Esophagus muscularis mucosa (tissue), 4 donors: ENCODE results near the gene ZNF747. TPM values are rescaled to one million over a fixed set of nuclear protein-coding genes. Genes with fewer than 3 reads are reported as not detected.

ENCODE experiments used
- DNase-seq: peaks from one replicate; pipeline ENCODE4 v3.0.0-alpha.2; 2017; ENCODE audit errors: extremely low spot score
- H3K27ac ChIP-seq, 4 donors: fragments of 200-600 bp; sonication (generic); replicated peaks in 1 of 4; 1 replicate in 3 of 4; 2 replicates in 1 of 4; pipeline ENCODE4 v1.5.1; 2016 to 2019; ENCODE audit warnings: mild to moderate bottlenecking in 1 of 4
- H3K27me3 ChIP-seq, 4 donors: fragments of 200-600 bp; sonication (generic); one replicate each; pipeline versions ENCODE4 v1.5.1 to v1.6.0; 2016 to 2019
- H3K36me3 ChIP-seq, 4 donors: fragments of 200-600 bp; sonication (generic); one replicate each; pipeline ENCODE4 v1.5.1; 2016 to 2019
- H3K4me1 ChIP-seq, 4 donors: fragments of 200-600 bp; sonication (generic); one replicate each; pipeline ENCODE4 v1.5.1; 2016 to 2019
- H3K4me3 ChIP-seq, 4 donors: fragments of 200-600 bp; sonication (generic); 1 replicate in 2 of 4; 2 replicates in 2 of 4; pipeline ENCODE4 v1.5.1; 2016 to 2019; ENCODE audit warnings: mild to moderate bottlenecking in 4 of 4, moderate library complexity in 1 of 4
- H3K9me3 ChIP-seq, 4 donors: fragments of 200-600 bp; sonication (generic); 1 replicate in 3 of 4; 2 replicates in 1 of 4; pipeline ENCODE4 v1.5.1; 2016 to 2019
- CTCF ChIP-seq, 3 experiments: fragments of 200-600 bp in 2 of 3; fragments of 450-650 bp in 1 of 3; sonication (generic) in 2 of 3; IDR thresholded peaks; one replicate each; pipeline ENCODE4 v1.5.1; 2017 to 2019; ENCODE audit warnings: antibody characterized with exemption in 3 of 3, mild to moderate bottlenecking in 2 of 3, moderate library complexity in 1 of 3
- EP300 ChIP-seq: sonication (generic); formaldehyde crosslinking; IDR thresholded peaks from one replicate; pipeline ENCODE4 v1.6.1; 2017; ENCODE audit warnings: antibody characterized with exemption
- POLR2A ChIP-seq: fragments of 450-650 bp; IDR thresholded peaks from one replicate; pipeline ENCODE4 v1.6.1; 2017; ENCODE audit warnings: antibody characterized with exemption, moderate library complexity, mild to moderate bottlenecking, low read depth
- POLR2AphosphoS5 ChIP-seq, 2 donors: sonication (generic); formaldehyde crosslinking; IDR thresholded peaks; one replicate each; pipeline ENCODE4 v1.6.1; 2017; ENCODE audit warnings: antibody characterized with exemption in 2 of 2
- WGBS: methylation state at CpG from one replicate; pipeline ENCODE4 v1.1.5; 2018; 5-methylcytosine and 5-hydroxymethylcytosine counted together
- intact Hi-C: fragments of 100-400 bp; cut with DNase I; formaldehyde crosslinking; loops from one replicate; pipeline ENCODE4 v1.15.1; 2023
- total RNA-seq, 4 donors: library from RNA; depleted of rRNA; stranded (reverse); fragments of >200 nt; gene quantifications; one replicate each; pipeline versions ENCODE4 v1.1.0 to v1.2.1, GENCODE V29; 2016

Gene ZNF747
- total RNA-seq, 4 donors from 2014 or later = 15.2 to 29.6 (median 22.3) TPM

DNA sequence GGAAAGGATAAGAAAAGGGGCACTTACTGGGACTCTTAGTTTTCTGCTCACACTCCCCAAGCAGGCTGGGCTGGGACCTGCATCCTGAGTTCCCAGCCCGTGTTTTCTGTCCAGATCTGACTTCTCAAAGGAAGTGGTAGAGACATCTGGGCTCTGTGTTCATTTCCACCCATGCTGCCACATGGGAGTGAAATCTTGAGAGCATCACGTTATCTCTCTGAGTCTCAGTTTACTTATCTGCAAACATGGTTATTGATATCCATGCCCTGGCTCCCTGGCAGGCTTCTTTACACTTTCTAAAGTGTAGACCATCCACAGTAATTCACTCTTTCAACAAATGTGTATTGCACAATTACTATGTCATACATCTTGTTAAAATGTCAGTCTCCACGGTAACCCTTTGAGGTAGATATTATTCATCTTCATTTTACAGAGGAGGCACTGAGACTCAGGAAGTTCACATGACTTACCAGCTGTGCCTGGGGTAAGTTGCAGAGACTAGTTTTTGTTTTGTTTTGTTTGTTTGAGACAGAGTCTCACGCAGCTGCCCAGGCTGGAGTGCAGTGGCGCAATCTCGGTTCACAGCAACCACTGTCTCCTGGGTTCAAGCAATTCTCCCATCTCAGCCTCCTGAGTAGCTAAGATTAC lies 33.5 kb upstream of the ZNF747 start:
- DNase-seq = no peak
- Histone ChIP-seq H3K4me1 (peaks cover 22 to 27% (median 24%) of the 10 kb centered on the region in 4 donors), H3K9me3 (no peaks in the 10 kb centered on the region), H3K36me3 (peaks cover 0 to 10% (median 3%) of the 10 kb centered on the region in 4 donors), H3K4me3 (no peak overlapping the region), H3K27me3 (no peaks in the 10 kb centered on the region), H3K27ac (peak overlapping the region in 2 of 4 donors; percentile 13 to 22)
- 50% methylated on average over 6 of the region's 6 CpGs for WGBS
- TF ChIP-seq CTCF (IDR thresholded peaks at IDR 0.05) = no peak
- no peak for TF ChIP-seq POLR2A
- TF ChIP-seq POLR2AphosphoS5 (IDR thresholded peaks at IDR 0.05) = no peak
- TF ChIP-seq EP300 = no peak
- intact Hi-C loops = no loop called here

GRCh38 chr16:30567160-30567990 lies 32.7 kb upstream of the ZNF747 start:
- peaks cover 0 to 10% (median 3%) of the 10 kb centered on the region in 4 donors for H3K36me3 ChIP-seq
- H3K27me3 ChIP-seq = no peaks in the 10 kb centered on the region
- intact Hi-C loops = no loop called here
- no peak for DNase-seq
- H3K4me1 ChIP-seq = peaks cover 18 to 19% (median 18%) of the 10 kb centered on the region in 4 donors
- no peaks in the 10 kb centered on the region for H3K9me3 ChIP-seq
- peak overlapping the region in 1 of 4 donors; percentile 22 for H3K27ac ChIP-seq
- no peak overlapping the region for H3K4me3 ChIP-seq
- WGBS = 82% methylated on average over 14 of the region's 14 CpGs
- TF ChIP-seq EP300 (no peak), POLR2A (no peak), CTCF (IDR thresholded peaks at IDR 0.05) (no peak), POLR2AphosphoS5 (IDR thresholded peaks at IDR 0.05) (no peak)

DNA sequence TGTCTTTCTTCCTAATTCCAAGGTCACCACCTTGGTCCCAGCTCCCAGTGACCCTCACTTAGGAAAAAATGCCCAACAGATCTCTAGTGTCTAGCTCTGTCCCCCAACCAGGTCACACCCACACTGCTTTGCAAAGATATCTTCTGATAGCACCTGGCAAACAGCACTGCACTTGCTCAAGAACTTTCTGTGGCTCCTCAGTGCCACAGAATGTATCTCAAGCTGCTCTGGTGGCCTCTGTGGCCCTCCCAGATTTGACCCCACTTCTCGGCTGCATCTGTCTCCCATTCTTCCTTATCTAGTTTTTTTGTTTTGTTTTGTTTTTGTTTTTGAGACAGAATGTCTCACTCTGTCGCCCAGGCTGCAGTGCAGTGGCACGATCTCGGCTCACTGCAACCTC lies 31.9 kb upstream of the ZNF747 start:
- Histone ChIP-seq H3K4me3 (no peak overlapping the region), H3K36me3 (peaks cover 0 to 10% (median 3%) of the 10 kb centered on the region in 4 donors), H3K27ac (no peak overlapping the region), H3K4me1 (peaks cover 15 to 21% (median 18%) of the 10 kb centered on the region in 4 donors), H3K27me3 (no peaks in the 10 kb centered on the region), H3K9me3 (no peaks in the 10 kb centered on the region)
- no peak for TF ChIP-seq CTCF (IDR thresholded peaks at IDR 0.05)
- TF ChIP-seq EP300 = no peak
- TF ChIP-seq POLR2AphosphoS5 (IDR thresholded peaks at IDR 0.05) = no peak
- TF ChIP-seq POLR2A = no peak
- no peak for DNase-seq
- intact Hi-C loops = no loop called here
- WGBS = 92% methylated on average over 4 of the region's 4 CpGs

GRCh38 chr16:30565984-30566383 lies 31.3 kb upstream of the ZNF747 start:
- H3K4me1 ChIP-seq = peaks cover 13 to 25% (median 20%) of the 10 kb centered on the region in 4 donors
- H3K9me3 ChIP-seq = no peaks in the 10 kb centered on the region
- TF ChIP-seq POLR2AphosphoS5 (IDR thresholded peaks at IDR 0.05) = no peak
- TF ChIP-seq POLR2A = no peak
- no peak for TF ChIP-seq CTCF (IDR thresholded peaks at IDR 0.05)
- no peak for TF ChIP-seq EP300
- no peaks in the 10 kb centered on the region for H3K27me3 ChIP-seq
- intact Hi-C loops = no loop called here
- 58% methylated on average over 8 of the region's 8 CpGs for WGBS
- no peak for DNase-seq
- no peak overlapping the region for H3K4me3 ChIP-seq
- no peak overlapping the region for H3K27ac ChIP-seq
- peaks cover 0 to 10% (median 3%) of the 10 kb centered on the region in 4 donors for H3K36me3 ChIP-seq
